ENCODE data around the gene GAST.

GAST gene

DNA sequence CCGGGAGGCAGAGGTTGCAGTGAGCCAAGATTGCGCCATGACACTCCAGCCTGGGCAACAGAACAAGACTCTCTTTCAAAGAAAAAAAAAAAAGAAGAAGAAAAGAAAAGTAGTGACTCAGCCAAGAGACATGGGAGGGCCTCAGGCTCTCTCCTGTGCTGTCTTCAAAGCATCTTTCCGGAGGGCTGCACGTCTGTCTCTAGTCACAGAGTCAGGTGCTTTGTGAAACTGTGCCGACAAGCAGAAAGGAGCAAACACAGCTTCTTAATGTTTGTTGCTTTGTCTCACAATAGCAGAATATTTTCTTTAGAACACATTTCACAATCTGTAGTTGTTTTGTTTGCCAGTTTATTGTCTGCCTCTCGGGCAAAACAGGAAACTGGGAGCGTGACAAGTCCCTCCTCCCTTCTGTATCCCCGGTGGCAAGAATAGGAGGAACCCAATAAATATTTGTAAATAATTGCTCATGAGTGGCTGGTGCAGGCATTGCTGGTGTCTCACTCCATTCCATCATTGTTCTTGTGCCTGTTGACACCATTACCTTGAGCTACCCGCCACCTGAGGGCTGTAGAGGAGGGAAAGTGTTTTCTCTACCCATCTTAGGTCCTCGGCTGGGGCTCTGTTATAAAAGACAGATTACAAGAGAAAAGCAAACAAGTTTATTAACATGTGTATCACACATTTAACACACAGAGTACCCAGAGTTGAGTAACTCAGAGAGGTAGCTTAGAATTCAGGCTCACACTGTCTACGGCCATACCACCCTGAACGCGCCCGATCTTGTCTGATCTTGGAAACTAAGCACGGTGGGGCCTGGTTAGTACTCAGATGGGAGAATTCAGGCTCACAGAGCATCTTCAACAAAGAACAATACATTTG lies 5.5 kb downstream of the GAST start:
- peak in 1 of 4 experiments; percentile 18 for DNase-seq

DNA sequence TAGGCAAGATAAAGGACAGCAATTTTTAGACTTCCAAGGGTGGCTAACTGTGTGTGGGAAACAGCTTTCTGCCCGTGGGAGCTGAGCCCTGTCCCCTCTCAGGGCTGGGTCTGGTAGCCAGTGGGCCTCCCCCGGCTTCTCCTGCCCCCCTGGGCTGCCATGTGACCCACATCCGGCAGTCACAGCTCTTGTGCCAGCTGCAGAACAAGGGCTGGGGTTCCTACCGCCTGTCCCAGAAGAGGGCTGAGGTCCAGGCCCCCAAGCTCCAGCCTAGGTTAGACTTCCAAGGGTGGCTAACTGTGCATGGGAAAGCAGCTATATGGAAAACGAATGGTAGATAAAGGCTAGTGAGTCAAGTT lies 6.1 kb downstream of the GAST start:
- DNase-seq = no peak

DNA sequence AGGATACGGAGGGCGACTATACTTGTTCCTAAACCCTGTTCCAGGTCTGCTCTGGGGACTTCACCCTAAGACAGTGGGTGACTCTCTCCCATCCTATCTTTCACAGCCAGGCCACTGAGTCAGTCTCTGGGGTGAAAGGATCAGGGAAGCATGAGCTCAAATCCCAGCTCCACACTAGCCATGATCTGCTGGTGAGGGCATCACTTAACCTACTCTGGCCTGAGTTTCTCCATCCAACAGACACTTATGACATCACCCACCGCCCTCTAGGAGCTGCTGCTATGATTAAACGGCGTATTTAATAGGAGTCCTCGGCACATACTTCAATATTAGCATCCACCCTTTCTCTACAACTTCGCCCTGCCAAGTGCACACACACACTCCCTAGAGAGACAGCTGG lies 10.1 kb downstream of the GAST start:
- DNase-seq = no peak

DNA sequence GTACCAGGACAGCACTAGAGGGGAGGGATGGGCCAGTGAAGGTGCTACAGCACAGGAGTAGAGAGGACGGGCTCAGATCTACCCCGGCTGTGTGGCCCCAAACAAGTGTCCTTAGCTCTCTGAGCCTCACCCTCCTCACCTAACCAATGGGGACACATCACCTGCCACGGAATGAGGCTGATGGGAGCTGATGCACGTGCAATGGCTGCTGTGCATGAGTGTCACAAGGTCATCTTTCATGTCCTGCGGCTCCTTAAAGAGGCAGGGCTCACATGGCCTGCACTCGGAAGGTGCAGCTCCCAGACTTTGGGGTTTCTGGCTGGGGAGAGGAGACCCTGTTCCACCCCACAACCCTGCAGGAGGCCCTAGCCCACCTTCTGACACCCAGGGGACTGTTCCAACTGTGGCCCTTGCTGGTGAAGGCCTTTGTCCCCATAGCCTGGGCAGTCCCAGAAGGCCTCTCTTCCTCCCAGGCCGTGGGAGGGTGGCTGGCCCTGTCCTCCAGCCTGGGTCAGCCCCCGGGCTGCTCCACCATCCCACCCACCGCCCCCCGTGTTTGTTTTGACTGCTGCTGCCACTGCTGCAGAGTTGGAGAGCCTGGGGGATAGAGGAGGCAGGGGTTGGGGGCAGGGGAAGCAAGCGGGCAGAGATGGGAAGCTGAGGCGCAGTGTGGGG lies 11.8 kb downstream of the GAST start:
- no peak for DNase-seq

DNA sequence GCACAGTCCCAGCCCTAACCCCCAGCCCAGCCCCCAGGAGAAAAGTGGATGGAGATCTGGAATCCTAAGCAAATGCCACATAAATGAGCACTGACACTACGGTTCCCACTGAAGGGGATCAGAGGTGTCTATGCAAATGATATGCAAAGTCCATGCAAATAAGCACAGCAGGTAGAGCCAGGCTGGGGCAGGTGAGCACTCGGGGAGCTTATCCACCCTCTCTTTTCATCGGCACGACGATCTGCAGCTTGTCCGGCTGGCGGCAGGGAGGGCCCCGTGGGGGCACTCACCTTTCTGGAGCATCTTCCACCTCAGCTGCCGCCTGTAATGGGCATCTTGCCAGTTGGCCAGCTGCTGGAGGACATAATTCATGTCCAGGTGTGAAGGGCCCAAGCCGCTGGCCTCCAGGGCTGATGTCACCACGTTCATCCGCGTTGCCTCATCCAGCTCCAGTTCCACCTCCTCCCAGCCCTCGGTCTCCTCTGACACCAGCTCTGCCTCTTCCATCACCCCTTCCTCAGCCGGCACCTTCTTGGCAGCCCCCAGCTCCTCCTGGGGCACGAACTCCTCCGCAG lies 12.4 kb downstream of the GAST start:
- DNase-seq = no peak

DNA sequence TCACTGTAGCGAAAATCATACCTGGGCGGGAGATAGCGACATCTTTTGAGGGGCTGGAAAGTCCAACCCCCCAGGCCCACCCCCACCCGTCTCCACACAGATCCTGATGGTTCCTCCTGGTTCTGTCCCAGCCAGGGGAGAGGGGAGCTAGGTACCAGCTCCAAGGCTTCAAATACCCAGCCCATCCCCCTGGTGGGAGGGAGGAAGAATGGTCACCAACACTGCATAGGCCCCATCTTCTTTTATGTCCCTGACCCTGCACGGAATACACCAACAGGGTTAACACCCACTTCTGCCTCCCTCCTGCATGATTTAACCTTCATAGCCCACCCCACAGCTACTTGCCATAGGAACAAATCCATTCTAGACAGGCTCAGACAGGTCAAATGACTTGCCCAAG lies 13.0 kb downstream of the GAST start:
- no peak for DNase-seq

DNA sequence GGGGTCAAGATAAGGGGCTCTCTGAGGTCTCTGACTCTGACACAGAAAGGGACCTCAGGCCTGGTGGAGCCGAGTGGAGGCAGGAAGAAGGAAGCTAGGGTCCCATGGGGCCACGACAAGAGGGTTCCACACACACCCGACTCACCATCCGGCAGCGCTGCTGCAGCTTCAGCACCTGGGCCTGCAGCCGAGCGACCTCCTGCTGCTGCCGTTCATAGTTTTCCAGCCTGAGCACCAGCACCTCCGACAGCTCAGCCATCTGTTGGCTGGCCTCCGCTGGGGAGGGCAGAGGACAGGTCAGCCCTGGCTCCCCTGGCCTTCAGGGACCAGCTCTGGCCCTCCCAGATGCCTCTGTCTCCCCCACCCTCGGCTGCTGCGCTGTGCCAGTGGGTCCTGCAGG lies 15.9 kb downstream of the GAST start:
- DNase-seq = no peak

DNA sequence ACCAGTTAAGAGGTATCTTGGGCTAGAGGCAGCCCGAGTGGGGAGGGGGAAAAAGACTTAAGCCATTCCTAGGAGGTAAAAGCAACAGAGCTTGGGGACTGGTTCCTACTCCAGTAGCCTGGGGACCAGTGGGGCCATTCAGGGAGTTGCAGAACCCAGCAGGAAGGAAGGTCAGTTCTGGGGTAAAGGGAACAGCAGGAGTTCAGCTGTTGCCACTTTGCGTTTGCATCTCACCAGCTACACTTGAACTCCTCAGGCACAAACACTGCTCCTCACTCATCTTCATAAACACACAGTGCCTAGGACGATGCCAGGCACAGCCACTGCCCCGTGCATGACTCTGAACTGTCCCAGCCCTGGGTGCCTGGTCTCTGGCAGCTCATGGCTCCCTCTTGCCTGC lies 18.3 kb downstream of the GAST start:
- no peak for DNase-seq

DNA sequence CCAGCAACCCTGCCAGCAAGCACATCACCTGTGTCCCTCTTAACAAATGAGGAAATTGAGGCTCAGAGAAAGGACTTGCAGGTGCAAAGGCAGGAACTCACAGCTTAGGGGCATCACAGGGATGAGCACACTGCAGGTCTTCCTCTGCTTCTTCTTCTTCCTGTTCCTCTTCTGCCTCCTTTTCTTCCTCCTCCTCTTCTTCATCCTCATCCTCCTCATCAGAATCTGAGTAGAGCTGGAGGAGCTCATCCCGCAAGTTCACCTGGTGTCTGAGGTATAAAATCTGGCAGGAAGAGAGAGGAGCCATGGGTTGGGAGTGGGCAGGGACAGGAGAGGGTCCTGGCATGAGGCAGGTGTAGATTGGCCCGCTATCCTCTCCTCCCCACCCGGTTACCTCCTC lies 19.7 kb downstream of the GAST start:
- DNase-seq = no peak

DNA sequence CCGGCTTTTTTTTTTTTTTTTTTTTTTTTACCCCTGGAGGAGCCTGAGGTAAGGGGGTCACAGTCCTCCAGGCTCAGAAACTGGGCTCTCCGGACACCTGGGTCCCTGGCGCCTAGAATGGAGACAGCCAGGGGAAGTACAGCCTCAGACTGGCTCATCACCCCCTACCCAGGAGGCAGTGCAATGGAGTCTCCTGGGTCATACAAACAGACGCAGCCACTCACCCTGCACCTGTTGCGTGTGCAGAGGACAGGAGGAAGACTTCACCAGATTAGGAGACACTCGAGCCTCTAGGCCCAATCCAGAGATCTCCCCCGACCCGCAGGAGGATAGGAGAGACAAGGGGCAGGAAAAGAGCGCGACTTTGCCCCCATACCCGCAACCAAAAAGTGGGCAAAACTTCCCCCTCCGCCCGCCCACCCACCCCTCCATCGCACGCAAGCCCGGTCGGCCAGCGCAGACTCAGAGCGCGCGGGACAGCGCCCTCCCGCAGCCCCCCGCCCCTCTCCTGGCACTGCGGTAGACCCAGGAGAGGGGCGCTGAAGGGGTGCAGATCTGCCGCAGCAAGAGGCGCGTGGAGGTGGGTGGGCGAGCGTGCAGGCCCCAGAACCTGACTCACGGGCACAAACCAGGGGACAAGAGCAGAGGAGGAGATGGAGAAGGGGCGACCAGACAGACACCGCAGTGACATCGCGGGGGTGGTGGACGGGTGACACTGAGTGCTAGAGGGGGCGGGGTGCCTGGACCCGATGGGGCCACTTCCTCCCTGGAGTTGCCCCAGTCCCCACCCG lies 21.4 kb downstream of the GAST start:
- DNase-seq = no peak

DNA sequence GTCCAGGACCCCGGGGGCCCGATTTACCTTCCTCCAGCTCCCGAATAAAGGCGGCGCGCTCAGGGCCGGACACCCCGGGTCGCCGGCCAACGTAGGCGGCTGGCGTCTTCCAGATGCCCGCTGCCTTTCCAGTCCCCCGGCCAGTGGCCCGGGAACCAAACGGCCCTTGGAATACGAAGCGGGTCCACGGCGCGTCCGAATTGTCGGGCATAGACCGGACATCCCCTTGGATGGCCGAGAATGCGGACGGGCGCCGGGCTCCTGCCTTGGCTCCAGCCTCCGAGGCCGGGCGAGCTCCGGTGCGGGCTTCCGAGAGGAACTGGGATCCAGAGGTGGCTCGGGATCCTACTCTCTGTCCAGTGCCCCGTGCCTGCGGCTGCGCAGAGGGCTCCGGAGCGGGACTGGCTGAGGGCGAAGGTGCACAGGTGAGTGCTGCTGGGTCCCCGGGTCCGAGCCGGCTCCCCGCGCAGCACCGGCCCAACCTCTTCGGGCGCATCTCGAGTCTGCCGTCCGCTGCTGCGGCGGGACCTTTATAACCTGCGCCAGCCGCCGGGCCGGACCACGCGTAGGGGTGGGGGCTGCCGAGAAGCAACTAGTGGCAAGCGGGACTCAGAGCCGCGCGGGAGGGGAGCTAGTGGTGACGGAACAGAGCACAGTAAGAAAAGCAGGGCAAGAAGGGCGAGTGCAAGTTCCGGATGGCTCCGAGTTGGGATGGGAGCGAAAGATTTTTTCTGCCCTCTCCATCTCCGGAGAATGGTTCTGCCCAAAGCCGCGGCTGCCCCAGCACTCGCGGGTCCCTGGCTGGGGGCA lies 22.2 kb downstream of the GAST start, which contains the start of gene HAP1:
Gene HAP1 (minus strand): TSS at position 505 of the 810 bp plus-strand sequence. CDS start 9 bp downstream, at position 496.
- DNase-seq = no peak

DNA sequence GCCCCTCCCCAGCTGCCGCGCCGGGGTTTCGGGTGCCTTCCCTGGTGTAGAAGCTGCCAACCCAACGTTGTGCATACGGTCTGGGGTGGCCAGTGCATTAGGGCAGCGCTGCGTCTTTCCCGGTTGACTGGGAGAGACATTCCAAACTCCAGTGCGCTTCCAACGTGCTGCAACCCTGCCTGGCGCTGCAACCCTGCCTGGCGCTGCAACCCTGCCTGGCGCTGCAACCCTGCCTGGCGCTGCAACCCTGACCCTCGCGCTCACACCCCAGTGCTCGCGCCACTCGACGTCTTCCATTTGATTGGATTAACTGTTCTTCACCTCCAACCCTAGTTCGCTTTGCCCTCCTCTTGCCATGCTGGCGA lies 22.8 kb downstream of the GAST start:
- no peak for DNase-seq

DNA sequence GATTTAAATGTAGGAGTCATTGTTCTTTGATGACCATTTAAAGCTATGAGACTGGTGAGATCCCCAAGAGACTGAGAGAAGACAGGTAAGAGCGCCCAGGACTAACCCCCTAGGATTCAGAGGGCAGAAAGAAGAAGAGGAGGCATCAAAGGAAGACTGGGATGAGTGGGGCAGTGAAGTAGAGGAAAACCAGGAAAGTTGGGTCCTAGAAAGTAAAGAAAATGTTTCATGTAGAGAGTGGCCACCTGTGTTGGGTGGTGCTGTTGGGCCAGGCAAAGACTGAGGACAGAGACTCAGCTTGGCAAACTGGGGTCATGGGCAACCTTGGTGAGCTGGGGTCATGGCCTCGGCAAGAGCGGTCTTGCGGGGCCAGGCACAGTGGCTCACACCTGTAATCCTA lies 23.6 kb downstream of the GAST start:
- no peak for DNase-seq

DNA sequence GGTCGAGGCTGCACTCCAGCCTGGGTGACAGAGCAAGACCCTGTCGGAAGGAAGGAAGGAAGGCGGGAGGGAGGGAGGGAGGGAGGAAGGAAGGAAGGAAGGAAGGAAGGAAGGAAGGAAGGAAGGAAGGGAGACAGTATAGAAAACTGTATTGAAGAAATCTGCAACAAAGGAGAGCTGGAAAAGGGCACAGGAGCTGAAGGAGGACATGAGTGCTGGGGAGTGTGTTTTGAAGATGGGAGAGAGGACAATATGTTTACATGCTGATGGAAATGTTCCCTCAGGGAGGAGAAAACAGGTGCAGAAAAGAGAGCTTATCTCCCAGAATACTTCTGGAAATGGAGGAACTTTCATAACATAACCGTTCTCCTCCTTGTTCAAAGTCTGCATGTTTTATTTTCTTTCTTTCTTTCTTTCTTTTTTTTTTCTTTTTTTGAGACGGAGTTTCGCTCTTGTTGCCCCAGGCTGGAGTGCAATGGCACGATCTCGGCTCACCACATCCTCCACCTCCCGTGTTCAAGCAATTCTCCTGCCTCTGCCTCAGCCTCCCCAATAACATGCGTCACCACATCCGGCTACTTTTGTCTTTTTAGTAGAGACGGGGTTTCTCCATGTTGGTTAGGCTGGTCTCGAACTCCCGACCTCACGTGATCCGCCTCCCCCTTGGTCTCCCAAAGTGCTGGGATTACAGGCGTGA lies 25.0 kb downstream of the GAST start:
- DNase-seq = no peak

DNA sequence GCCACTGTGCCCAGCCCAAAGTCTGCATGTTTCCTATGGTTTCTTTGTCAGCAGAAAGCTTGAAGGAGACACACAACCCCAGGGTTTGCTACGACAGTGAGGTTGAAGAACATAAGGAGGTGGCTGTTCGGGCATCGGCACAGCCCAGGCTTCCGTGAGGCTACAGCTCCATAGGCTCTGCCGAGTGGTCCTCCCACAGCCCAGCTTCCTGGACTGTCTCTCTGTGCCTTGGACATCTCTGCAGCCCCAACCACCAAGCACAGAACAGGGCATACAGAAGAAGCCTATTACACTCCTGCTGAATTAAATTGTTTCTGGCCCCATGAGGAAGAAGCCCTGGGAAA lies 25.5 kb downstream of the GAST start:
- DNase-seq = no peak

DNA sequence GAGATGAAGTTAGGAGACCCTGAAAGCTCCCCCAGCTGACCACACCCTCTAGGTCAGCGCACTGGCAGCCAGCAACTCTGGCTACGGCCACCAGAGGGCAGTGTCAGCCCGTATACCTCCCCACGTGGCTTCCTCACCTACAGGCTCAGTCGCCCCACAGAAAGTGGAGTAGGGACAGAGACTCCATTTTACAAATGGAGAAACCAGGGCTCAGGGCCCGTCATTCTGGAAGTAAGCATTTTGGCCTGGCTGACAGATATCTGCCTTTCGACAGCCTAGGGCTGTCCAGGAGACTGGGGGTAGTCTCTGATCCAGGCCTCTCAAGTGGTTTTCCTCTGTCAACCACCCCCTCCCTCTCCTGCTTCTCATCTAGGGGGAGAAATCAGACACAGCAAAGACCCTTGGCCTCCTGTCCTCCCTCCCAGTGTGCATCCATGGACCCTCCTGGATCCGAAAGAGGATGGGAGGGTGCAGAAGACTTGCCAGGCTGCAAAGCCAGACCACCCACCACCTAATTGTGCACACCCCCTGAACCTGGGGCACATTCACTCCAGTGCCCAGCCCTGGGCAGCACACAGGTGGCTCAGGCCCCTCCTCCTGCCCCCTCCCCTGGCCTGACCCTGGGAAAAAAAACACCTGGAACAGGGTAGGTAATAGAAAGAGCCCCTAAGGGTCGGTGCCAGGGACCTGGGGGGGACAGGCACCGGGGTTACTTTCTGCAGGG lies 26.1 kb downstream of the GAST start:
- peak; percentile 55 to 71 (median 68) for DNase-seq

DNA sequence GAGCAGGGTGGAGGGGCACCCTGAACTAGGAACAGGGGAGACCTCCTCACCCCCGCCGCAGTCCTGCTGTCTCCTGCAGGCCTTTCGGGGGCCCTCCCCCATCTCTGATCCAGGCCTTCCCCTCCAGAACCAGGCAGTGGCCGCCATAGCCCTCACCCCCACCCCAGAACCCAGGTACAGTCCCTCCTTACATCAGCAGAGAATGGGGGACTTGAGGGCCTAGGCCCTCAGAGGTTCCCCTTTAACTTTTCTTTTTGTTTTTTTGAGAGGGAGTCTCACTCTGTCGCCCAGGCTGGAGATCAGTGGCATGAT lies 26.6 kb downstream of the GAST start:
- no peak for DNase-seq

DNA sequence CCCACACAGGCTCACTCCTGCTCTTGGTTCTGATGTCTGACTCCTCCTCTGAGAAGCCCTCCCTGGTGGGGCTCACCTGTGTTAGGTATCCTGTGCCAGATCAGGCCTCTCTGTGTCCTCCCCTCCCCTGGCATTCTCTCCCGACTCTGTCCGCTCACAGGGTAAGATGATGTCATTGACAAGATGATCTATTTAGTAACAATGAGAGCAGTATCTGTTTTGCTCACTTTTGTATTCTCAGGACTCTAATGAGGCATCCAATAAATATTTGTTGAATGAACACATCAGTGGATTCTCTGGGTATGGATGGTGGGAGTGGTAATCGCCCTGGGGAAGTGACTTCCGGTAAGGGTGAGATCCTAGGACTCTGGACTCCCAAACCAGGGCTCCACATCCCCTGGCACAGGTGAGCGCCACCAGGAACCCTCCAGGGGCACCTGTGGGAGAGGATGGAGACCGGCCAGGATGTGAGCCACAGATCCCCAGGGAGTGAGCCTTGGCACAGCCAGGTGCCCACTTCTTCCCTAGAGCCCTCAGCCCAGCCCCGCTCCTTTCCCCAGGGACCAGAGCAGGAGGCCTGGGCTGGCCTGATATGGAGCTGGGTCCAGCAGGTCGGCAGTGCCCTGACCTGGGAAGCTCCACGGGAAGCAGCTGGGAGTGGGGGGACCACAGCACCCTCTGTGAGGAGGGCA lies 27.7 kb downstream of the GAST start:
- DNase-seq = no peak

DNA sequence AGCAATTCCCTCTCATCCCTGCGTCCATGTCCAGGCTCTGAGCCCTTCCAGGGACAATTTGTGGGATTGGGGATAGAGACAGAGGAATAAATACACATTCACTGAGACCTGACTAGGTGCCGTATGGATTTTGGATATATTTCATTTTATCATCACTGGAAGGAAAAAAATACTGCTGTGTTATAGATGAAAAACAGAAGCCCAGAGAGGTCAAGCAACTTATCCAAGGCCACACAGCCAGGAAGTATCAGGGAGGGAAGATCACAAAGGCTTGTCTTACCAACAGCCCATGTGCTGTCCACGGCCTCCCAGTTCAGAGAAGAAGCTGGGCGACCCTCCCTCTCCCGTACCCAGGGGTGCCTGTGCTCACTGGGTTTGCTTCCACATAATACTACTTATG lies 28.4 kb downstream of the GAST start:
- no peak for DNase-seq

DNA sequence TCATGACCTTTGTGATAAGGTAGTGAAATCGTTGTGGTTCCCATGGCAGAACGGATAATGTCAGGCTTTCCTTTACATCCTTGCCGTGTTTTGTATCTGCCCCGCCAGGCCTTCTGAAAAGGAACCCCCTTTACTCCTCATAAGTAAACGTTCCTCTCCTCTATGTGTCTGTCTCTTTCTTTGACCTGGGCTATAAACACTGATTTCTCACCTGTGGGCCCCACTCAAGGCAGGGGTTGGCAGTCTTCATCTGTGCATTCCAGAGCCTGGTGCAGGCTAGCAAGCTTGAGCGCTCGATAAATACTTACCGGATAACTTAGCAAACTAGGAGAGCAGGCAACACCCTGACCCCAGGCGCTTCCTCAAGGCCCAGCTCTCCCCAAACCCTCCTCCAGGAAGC lies 29.6 kb downstream of the GAST start:
- DNase-seq = no peak

DNA sequence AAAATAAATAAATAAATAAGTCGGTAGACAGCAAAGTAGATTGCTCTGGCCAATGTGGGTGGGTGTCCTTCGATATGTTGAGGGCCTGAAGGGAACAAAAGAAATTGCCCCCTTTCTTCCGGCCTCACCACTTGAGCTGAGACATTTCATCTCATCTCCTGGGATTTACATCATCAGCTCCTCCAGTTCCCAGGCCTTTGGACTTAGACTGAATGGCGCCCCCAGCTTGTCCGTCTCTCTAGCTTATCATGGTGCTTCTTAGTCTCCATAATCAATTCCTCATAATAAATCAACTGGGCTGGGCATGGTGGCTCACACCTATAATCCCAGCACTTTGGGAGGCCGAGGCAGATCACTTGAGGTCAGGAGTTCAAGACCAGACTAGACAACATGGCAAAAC lies 36.1 kb downstream of the GAST start:
- no peak for DNase-seq
